Measurements from ENCODE around the gene SS18L1.

The SS18L1 gene

DNA sequence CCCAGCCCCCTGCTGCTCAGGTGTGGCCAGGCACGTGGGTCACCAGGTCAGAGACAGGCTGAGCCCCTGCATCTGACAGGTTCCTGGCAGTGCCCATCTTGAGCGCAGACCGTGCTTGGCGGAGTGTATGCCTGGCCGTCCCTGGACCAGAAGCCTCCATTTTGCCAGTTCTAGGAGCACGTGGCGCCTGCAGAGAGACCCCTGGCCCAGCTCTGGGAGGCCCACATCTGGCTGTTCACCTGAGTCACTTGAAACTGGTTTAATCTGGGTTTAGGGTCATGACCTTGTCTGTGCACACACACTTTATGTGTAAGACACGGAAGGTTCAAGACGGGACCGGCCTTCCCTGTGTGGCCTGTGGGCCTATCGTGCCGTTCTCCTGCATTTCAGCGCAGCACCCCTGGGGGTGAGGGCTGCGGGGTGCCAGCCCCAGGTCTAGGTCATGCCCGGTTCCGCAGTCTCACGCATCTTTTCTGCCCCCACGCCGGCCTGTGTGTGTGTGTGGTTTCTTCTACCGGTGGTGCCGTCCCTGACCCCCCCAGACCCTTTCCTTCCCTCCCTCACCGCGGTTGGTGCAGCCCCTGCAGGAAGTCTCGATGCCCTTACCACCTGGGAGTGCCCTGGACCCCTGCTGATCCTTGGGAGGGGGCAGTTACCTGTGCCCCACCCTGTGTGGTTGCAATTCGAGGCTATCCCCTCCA, 14.0 kb downstream of the SS18L1 start:
- no peak for DNase-seq

DNA sequence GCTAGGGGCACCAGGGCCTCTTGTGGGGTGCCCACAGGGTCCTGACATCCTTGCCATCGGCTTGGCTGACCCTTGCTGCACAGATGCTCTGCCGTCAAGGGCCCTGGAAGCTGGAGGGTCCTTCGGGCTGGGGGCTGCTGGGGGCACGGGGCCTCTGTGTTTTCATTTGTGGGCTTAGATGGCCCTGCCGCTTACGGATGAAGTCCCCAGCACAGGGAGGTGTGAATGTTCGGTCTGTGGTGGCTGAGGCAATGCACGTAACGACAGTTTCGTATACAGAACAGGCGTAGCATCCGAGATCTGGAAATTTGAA, 14.5 kb downstream of the SS18L1 start:
- no peak for DNase-seq

DNA sequence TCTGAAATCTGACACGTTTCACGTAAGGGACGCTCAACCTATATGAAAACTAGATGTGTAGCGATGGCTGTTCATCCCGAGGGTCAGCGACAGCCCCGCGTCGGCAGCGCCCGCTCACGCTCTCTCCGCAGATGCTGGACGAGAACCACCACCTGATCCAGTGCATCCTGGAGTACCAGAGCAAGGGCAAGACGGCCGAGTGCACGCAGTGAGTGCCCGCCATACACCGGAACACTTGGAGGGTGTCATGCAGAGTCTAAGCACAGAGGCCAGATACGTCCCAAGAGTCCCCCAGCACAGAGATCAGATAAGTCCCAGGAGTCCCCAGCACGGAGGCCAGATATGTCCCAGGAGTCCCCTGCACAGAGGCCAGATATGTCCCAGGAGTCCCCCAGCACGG, 15.0 kb downstream of the SS18L1 start:
- no peak for DNase-seq

DNA sequence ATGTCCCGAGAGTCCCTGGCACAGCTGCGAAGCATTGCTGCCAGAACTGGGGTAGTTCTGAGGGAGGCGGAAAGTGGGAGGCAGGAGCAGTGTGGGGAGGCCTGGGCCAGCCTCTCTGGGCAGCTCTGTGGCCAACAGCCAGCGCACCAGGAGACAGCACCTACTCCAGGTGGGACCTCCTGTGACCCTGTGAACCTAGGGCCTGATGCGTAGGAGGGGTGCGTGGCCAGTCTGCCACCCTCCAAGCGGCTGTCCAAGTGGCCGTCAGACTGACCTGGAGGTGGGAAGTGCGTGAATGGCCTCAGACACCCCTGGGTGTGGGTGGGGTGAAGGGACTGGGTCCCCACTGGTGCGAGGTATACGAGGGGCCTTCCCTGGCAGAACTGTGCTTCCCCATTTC, 15.5 kb downstream of the SS18L1 start:
- no peak for DNase-seq

DNA sequence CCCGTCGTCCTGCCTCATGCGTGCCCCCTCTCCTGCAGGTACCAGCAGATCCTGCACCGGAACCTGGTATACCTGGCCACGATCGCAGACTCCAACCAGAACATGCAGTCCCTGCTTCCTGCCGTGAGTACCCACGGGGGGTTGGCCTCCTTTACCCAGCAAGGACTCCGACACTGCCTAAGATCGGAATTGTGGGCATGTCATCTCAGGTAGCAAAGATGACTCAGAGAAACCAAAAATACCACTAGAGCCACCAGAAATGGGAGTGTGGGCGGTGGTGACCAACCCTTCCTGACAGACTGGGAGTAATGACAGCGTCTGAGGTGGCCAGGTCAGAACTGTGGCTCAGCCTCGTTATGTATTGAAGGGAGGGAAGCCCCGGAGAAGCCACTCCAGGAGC, 16.3 kb downstream of the SS18L1 start:
- no peak for DNase-seq

DNA sequence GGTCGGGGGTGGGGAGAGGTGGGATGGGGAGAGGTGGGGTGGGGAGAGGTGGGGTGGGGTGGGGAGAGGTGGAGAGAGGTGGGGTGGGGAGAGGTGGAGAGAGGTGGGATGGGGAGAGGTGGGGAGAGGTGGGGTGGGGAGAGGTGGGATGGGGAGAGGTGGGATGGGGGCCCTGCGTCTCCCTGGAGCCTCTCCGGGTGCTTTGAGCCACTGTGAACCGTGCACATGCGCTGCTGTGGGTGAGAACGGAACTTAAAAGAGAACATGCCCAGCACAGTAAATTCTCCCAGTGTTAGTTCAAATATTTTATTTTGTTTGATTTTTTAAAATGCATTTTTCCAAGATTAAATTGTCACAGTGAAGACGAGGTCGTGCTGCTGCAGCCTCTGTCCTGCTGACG, 16.7 kb downstream of the SS18L1 start:
- DNase-seq, result no peak

DNA sequence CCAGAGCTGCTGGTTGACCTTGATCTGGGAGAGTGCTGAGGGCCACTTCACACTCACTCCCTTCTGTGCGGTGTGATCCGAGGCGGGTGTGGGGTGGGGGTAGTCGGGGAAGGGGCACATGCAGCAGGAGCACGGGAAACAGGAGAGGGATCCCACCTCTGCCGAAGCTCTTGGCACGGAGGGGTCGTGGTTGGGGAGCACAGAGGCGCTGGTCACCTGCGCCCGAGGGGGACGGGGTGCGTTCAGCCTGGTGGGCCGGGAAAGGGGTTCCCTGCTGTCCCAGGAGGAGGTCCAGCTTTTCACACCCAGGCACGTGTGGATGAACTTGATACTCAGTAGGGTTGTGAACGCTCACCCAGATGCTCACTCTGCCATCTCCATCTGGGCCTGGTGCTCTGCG, 17.3 kb downstream of the SS18L1 start:
- no peak for DNase-seq

DNA sequence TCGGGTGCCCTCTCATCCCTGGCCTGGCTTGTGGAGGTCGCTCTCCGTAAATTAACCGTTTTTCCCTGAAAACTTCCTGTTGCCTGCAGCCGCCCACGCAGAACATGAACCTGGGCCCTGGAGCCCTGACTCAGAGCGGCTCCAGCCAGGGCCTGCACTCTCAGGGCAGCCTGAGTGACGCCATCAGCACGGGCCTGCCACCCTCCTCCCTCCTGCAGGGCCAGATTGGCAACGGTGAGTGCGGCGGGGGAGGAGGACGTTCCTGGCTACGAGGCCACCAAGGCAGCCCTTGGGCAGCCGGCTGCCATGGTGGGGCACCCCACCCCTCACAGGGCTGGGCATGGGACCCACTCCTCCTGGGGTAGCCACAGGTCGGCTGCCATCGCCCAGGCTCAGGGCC, 17.8 kb downstream of the SS18L1 start:
- DNase-seq, result no peak

DNA sequence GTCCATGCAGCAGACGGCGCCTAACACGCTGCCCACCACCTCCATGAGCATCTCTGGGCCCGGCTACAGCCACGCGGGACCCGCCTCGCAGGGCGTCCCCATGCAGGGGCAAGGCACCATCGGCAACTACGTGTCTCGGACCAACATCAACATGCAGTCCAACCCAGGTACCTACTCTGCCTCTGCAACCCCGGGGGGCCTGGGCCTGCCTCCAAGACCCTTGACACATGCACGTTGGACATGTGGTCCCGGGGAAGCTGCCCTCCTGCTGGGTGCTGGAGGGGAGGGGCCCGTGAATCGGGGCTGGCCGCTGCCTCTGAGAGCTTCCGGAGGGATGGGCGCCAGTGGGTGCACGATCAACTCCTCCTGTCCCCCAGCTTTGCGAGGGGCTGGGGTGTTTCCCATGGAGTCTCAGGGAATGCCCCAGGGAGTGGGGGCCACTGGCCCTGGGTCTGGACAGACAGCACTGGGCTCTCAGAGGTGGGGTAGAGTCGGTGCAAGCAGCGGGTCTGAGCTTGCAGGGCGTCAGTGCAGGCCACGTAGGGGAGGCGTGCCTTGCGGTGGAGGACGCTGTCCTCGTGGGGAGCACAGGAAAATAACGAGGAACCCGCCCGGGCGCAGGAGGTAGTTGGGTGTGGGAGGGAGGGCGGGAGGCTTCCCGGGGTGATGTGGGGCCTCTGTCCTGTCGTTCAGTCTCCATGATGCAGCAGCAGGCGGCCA, 19.4 kb downstream of the SS18L1 start:
- DNase-seq, result no peak

DNA sequence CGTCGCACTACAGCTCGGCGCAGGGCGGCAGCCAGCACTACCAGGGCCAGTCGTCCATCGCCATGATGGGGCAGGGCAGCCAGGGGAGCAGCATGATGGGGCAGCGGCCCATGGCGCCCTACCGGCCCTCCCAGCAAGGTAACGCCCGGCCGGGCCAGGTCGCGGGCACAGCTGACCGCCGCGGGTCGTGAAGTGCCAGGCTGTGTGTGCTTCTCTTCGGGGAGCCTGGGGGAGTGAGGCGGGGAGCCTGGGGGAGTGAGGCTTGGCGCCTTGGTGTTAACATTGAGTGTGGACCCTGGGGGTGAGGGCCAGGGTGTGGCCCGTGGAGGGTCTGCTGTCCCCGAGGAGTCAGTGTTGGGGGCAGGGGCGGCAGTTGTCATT, 19.9 kb downstream of the SS18L1 start:
- DNase-seq, result no peak

DNA sequence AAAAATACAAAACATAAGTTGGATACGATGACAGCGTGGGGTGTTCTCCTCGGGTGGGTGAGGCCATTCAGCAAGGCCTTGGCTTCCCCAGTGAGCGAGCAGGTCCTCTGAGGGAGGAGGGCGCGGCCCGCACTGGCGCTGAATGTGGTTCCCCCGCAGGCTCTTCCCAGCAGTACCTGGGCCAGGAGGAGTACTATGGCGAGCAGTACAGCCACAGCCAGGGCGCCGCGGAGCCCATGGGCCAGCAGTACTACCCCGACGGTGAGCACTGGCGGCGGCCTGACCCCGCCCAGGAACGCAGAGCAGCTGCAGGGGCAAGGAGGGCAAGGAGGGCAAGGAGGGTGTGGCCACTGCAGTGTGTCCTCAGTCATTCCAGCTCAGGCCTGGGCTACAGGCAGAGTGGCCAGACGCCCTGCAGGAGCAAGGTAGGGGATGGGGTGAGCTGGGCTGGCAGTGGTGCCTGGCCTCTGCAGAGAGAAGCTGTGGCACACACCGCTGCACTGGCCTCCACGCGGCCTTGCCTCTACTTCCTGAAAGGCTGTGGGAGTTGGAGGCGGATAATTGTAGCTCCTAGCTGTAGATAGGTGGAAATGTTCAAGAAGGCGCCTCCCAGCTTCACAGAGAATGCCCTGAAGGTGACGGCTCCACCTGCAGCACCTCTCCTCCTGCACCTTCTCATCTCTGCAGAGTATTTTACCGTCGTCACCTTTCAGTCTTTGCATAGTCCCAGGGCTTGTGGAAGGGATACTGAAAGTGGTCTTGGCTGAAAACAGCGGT, 20.6 kb downstream of the SS18L1 start:
- no peak for DNase-seq

DNA sequence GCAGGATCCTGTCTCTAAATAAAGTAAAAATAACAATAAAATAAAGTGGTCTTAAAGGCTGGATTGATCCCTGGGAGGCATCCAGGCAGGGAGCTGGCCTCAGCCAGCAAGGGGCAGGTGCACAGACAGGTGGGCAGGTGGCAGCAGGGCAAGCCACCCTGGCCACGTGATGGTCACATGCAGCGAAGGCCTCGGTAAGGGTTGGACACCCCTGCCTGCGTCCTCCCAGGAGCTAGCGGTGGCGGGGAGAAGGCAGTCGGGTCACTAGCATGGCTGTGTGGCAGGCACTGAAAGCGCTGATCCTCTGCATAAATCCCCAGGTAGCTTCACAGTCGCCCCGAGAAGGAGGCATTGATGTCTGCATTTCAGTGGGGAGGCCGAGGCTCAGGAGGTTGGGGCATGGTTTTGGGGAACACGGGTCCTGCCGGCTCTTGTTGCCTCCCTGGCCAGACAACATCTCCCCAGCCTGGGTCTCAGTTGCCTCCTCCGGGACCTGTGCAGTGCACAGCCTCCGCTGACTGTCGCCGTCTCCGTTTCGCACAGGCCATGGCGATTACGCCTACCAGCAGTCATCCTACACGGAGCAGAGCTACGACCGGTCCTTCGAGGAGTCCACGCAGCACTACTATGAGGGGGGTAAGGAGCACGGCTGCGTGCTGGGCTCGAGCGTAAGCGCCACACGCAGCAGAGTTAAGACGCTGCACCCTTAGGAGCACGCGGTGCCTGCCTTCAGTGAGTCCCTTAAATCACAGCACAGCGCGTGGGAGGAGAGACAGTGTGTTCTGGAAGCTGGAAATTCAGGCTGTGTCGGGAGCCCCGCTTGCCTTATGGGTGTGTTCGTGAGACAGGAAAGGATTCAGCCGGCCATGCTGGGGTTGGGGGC, 21.6 kb downstream of the SS18L1 start:
- DNase-seq, result no peak

DNA sequence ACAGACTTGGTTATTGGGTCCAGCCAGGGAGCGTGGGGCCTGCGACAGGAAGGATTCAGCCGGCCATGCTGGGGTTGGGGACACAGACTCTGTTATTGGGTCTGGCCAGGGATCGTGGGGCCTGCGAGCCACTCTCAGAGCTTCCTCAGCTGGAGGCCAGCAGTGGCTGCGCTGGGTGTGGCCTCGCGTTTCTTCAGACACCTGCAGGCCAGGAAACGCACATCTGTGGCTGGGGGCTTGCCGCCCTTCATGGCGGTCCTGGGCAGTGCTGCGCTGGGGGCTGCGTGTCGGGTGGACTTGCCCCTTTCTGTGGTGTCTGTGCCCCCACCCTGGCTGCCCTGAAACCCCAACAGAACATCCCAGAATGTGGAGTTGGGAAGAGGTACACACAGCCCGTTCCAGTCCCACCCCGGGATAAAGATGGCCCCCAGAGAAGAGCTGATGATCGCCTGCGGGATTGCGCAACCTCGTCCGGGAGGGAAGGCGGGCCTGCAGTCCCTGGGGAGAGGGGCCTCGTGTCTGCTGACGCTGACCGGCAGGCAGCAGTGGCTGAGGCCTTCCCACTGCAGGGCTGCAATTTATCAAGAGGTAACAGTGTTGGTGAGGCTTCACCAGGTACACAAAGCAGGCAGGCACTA, 22.3 kb downstream of the SS18L1 start:
- DNase-seq, result no peak

DNA sequence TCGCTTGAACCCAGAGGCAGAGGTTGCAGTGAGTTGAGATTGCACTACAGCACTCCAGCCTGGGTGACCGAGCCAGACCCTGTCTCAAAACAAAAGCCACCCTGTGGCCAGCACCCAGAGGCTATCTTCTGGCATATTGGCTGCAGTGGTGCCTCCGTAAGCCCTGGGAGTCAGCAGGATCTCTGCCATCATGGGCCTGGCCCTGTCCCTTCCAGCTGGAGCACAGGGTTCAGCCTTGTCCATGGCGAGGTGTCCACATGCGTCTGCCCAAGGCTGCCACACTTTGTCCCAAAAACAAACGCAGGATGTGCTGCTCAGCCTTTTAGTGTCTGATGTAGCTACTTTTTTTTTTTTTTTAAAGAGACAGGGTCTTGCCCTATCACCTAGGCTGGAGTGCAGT, 23.9 kb downstream of the SS18L1 start:
- no peak for DNase-seq

DNA sequence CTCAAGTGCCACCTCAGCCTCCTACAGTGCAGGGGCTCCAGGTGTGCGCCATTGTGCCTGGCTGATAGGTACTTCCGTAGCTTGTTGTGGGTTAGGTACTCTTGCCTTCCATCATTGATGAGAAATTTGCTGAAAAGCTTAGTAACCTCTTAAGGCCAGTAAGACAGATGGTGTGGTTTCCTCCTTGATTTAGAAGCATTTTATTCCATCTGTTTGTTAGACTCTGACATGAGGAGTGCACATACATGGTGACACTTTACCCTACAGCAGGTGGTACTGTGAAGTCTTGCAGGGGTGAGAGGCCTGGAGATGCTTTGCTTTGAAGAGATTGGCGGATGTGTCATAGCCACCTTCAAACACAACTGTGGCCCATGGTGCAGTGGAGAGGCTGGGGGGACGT, 24.5 kb downstream of the SS18L1 start:
- no peak for DNase-seq

DNA sequence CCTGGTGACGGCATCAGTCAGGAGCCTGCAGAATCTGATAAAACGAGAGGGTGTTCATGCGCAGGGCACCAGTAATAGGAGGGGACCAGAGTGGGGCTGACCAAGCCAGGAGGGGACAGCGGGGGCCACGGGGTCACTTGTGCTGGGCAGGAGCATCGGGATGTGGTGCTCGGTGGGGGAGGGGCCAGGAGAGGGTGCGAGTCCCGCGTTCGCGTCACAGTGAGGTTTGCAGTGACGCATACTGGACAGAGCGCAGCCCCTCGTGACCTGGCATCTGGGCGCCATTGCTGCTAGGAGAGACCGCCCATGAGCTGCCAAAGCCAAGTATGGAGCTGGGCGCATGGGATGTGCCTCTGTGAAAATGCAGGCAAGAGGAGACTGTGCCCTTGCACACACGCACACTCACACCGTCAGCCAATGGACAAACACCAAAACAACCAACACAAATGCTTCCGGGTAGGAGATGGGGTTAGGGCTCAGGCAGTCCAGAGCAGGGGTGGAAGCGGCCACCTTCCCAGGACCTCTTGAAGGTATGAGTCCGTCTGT, 25.4 kb downstream of the SS18L1 start:
- no peak for DNase-seq

DNA sequence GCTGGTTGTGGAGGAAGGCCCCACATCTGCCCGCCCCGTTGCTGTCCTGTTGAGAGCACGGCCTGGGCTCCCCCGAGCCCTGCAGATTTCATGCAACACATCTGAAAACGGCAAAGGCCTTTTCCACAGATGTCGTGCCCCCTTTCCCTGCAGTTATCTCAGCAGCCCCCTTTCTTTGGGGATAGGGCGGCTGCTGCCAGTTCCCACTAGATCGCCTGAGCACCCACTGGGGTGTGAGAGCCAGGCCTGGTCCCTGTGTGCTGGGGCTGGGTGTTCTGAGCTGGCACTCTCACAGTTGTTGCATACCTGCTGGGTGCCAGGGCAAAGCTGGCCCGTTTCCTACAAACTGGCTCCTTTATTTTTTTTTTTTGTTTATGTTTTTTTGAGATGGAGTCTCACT, 27.0 kb downstream of the SS18L1 start:
- DNase-seq, result no peak

DNA sequence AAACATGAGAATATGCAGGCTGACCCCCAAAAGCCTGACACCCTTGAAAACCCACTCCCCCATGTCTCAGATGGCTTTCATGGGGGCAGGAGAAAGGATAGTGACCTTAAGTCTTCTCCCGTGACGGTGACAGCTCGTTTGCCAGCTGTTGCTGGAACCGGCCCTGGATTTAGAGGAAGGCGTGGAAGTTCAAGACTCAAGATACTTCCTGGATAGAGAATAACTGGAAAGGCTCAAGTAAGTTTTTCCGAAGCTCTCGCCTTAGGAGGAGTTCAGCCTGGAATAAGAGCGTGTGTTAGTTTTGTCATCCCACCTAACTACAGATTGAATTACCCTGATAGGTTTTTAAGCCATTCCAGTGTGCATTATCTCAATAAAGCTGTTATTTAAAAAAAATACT, 27.7 kb downstream of the SS18L1 start:
- no peak for DNase-seq

DNA sequence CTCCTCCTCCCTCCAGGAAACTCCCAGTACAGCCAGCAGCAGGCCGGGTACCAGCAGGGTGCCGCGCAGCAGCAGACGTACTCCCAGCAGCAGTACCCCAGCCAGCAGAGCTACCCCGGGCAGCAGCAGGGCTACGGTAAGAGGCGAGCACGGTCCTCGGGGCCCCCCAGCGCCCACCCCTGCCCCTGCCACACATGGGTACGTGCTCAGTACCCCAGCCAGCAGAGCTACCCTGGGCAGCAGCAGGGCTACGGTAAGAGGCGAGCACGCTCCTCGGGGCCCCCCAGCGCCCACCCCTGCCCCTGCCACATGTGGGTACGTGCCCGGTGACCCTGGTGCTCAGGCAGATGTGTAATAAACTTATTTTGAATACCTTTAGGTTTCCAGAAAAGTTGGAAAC, 29.1 kb downstream of the SS18L1 start:
- DNase-seq, result no peak

DNA sequence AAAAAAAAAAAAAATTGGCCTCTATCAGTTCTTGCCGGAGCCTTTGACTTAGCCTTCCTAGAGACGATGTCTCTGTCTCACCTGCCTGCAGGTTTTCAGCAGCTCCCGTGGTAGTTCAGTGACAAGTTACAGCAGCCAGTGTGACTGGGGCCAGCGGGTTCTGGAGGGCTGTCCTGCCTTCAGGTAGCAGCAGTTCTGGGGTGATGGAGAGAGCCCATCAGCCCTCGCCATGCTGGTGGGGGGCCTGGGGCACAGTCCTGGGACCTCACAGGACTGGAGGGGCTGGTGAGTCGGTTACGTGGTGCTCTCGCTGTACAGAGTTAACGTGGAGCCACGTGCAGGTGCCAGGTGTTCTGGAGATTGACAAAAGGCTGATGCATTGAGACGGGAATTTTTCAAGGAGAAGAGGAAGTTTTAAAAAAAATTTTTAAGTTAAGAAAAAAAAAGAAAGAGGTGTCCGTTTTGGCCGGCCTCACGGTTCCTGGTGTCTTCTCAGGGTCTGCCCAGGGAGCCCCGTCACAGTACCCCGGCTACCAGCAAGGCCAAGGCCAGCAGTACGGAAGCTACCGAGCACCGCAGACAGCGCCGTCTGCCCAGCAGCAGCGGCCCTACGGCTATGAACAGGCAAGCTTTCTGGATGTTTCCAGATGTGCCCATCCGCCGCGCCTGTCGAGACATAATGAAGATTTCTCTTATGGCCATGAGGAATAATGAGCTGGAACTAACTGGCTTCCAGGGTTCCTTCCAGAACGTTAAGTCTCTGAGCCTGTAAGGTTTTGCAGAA, 30.6 kb downstream of the SS18L1 start:
- DNase-seq, result no peak

DNA sequence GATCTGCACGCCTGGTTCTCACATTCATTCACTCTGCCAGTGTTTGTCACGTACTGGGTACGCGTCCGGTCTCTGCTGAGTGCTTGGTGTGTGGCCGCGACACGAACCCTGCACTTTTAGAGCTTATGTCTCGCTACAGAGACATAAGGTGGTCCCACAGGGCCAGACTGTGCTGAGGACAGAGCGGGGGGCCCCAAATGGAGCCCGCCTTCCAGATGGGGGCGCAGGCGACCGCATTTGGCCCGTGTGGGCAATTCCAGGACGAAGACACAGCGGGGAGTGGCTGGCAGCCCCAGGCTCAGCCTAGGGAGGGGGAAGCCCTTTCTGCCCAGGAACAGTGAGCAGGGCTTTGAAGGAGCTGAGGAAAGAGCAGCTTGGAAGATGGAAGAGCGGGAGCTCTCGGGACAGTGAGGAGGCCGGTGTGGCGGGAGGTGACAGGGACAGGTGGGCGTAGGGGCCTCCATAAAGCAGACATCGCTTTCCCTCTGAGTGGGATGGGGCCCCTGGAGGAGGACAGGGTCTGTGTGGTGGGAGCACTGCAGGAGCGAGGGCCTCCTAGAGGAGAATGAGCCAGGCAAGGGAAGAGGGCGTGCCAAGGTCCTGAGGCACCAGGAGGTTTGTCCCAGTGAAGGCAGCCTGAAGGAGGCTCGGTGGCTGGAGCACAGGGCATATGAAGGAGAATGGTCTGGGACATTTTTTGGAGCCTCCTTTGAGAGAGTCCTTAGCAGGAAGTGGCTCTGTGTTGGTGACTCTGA, 31.5 kb downstream of the SS18L1 start:
- no peak for DNase-seq

All from NCI-H1694 treated with DMSO at 0.1 percent for 48 hours (cell line).